ENCODE measurements around the gene MDH1.
"Not testable (repeated sequence)": the region's sequence is repeated elsewhere in the genome, so short reads cannot be mapped to it uniquely, and the experiment has no call there.

MDH1 gene

GRCh38 chr2:63588385-63589147, at the start of gene MDH1, which contains the start of gene WDPCP:
TSS of gene MDH1 (plus strand) at chr2:63588963. CDS start at chr2:63589044, 81 bp downstream.
TSS of gene WDPCP (minus strand) at chr2:63588477. CDS start at chr2:63588271, 206 bp downstream.
- DNase-seq, result peak; percentile 97

- DNase-seq, result no peak
Measured at GRCh38 chr2:63539416-63540162, 49.2 kb upstream of the MDH1 start.

GRCh38 chr2:63544017-63544627, 44.6 kb upstream of the MDH1 start:
- DNase-seq, result peak; percentile 7

- no peak for DNase-seq
Measured at GRCh38 chr2:63545023-63545422, 43.7 kb upstream of the MDH1 start.

- DNase-seq, result no peak
Measured at GRCh38 chr2:63553049-63553448, 35.7 kb upstream of the MDH1 start.

GRCh38 chr2:63555299-63555698, 33.5 kb upstream of the MDH1 start:
- DNase-seq, result no peak

- no peak for DNase-seq
Measured at GRCh38 chr2:63555931-63556330, 32.8 kb upstream of the MDH1 start.

GRCh38 chr2:63557819-63558218, 30.9 kb upstream of the MDH1 start:
- DNase-seq, result not testable (repeated sequence)

GRCh38 chr2:63558922-63559321, 29.8 kb upstream of the MDH1 start:
- not testable (repeated sequence) for DNase-seq

- no peak for DNase-seq
Measured at GRCh38 chr2:63562751-63563150, 26.0 kb upstream of the MDH1 start.

GRCh38 chr2:63569740-63570139, 19.0 kb upstream of the MDH1 start:
- DNase-seq, result no peak

- DNase-seq, result no peak
Measured at GRCh38 chr2:63571291-63571690, 17.5 kb upstream of the MDH1 start.

GRCh38 chr2:63572001-63572400, 16.8 kb upstream of the MDH1 start:
- no peak for DNase-seq

GRCh38 chr2:63573026-63573425, 15.7 kb upstream of the MDH1 start:
- DNase-seq, result not testable (repeated sequence)

GRCh38 chr2:63573726-63574345, 14.9 kb upstream of the MDH1 start:
- not testable (repeated sequence) for DNase-seq

GRCh38 chr2:63576546-63576945, 12.2 kb upstream of the MDH1 start:
- no peak for DNase-seq

GRCh38 chr2:63578767-63579166, 10.0 kb upstream of the MDH1 start:
- DNase-seq, result no peak

- no peak for DNase-seq
Measured at GRCh38 chr2:63580651-63581297, 8.0 kb upstream of the MDH1 start.

GRCh38 chr2:63581298-63581961, 7.3 kb upstream of the MDH1 start:
- DNase-seq, result no peak

- no peak for DNase-seq
Measured at GRCh38 chr2:63582873-63583272, 5.9 kb upstream of the MDH1 start.

- no peak for DNase-seq
Measured at GRCh38 chr2:63587814-63588384, 864 bp upstream of the MDH1 start.

Data from activated CD4-positive, alpha-beta T cell treated with anti-CD3 and anti-CD28 coated beads, Interleukin-10, Interleukin-2, amounts not matched to agents 100 ng/mL and 50 ng/mL, durations not matched to agents 16 hours and 8 hours (primary cell).